GM18502 (cell line): ENCODE measurements around the gene SNRPF.

Experiments
- ATAC-seq: cut with Tn5 transposase; IDR thresholded peaks from one replicate; pipeline ENCODE4 v1.9.1; 2021; ENCODE audit warnings: mild to moderate bottlenecking; ENCODE audit not compliant: unreplicated experiment, poor library complexity

The SNRPF gene

DNA sequence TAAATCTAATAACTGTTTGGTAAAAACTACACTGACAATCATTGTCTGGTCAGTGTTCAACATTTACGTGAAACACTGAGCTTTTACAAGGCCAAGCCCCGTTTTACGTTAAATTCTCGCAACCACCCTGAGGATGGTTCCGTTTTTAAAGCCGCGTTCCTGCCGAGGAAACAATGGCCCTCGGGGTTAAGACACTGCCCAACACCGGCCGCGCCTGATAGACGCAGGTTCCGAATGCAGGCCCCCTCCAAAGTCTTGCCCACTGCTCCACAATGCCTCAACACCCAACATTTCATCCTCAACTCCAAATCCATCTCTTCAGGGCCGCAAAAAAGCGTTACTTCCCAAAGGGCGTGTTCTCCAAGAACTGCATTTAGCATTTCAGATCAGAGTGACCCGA, 953 bp upstream of the SNRPF start:
- no peak for ATAC-seq

DNA sequence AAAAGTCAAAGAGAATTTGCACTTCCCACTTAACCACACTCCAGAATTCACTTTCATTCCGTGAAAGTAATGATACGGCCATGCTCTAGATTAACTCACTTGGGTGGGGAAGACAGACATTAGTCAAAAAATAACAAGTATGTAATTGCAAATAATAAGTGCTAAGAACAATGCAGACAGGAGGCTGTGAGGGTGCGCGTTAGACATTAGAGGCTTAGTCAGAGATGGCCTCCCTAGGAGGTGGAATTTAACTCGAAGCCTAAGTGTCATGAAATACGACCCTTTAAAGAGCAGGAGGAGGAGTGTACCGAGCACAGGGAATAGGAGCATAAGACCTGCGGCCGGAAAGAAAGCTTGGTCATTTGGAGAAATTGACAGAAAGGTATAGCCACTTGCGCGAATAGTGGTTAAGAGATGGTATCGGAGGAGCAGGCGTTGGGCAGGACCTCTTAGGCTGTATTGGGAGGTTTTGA, 628 bp downstream of the SNRPF start:
- peak; percentile 31 for ATAC-seq

DNA sequence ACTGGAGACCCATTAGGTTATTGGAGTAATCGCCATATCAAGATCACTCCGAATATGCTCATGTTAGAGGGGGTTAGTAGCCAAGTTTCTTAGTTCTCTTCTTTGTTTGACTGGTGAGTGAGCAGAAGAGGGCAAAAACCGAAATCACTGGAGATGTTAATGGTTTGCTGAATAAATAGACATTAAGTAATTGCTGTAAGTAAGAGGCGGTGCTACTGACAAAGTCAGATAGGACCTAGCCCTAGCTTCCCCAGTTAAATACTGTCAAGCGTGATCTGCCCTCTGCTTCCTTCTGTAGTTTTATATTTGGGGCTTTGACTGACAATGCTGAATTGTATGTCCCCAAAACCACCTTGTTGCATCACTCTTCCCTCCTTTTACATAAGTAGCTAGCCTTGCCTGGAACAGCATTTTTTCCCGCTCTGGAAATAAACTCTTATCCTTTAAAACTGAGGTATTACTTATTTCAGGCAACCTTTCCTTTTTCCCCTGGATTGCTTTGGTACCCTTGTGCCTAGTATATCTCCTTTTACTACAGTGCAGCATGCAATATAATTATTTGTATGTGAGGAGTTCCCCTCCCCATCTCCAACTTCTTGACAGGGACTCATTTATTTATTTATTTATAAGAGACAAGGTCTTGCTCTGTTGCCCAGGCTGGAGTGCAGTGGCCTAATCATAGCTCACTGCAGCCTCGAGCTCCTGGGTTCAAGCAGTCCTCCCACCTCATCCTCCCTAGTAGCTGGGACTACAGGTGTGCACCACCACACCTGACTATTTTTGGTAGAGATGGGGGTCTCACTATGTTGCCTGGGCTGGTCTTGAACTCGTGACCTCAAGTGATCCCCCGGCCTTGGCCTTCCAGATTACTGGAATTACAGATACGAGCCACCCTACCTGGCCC, 1.4 kb downstream of the SNRPF start:
- no peak for ATAC-seq

- no peak for ATAC-seq
These were observed 3.3 kb downstream of the SNRPF start for GRCh38 chr12:95862038-95862437.

DNA sequence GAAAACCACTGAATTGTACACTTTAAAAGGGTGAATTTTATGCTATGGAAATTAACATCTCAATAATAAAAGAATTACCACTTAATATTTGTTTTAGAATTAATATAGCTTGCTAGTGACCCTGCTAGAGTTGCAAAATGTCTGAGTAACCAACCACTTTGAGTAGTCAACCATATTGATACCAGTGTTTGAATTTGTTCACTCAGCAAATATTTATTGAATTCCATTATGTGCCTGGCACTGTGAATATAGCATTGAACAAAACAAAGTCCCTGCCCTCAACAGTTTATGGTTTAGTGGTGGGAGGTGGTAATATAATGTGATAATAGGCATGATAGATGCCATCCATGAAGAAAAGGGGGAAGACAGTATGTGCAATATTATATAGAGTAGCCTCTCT, 4.6 kb downstream of the SNRPF start:
- no peak for ATAC-seq

- no peak for ATAC-seq
These were observed 12.1 kb downstream of the SNRPF start for GRCh38 chr12:95870897-95871296.

GRCh38 chr12:95874452-95874851, 15.7 kb downstream of the SNRPF start:
- no peak for ATAC-seq

- no peak for ATAC-seq
These were observed 18.9 kb downstream of the SNRPF start for GRCh38 chr12:95877622-95878021.

GRCh38 chr12:95880895-95881294, 22.1 kb downstream of the SNRPF start:
- ATAC-seq, result no peak

DNA sequence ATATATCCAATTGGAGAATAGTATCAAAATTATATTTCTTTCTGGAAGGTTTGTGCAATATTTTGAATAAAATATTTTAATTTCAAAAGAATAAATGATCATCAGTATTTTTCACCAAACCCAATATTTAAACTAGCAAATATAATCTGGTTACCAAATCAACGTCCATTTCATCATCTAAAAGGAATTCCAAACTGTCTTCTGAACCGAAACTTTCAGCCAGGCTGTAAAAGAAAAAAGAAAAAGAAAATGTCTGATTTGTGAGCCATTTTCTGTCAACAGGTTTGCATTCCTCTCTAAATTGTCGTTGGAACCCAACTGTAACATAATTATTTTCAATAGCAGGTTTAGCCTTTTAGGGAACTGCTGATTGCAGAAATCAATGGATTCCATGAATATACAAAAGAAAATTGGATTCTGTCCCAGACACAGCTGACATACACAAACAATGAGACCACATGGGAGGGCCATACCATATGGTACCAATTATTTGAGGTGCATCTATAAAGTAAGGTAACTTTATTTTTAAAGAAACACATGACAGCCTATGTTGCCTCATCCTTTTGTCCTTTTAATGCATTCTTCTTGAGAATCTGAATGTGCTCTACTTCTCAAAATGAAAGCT, 22.7 kb downstream of the SNRPF start:
- ATAC-seq, result no peak

GRCh38 chr12:95882080-95882479, 23.3 kb downstream of the SNRPF start:
- ATAC-seq, result no peak

DNA sequence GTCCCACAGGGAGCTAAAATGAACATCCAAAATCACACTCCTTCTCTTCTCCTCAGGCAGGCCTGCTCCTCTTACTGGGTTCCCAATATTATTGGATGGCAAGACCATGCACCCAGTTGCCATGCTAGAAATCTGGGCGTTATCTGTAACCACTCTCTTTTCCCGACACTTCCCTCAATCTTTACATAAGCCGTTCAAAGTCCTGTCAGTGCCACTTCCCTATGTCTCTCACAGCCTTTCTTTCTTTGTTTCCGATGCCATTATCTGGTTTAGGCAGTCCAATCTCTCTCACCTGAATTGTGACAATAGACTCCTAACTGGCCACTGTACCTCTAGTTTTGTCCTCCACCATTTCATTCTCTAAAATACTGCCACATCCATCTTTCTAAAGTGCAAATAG, 24.1 kb downstream of the SNRPF start:
- ATAC-seq, result no peak

DNA sequence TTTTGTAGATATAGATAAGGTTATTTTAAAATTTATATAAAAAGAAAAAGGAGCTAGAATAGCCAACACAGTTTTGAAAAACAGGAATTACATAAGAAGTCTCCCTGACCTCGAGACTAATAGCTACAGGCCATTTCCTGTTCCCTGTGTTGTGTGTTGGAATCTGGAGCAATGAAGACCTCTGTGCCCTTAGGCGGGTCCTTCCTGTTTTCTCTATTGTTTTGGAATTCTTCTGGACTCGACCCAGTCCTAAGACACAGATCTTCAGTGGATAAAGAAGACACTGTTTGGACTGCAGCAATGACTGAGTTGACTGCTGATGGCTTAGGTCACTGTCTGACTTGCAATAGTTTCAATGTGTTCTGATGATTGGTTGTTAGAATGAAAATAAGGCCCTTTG, 26.2 kb downstream of the SNRPF start:
- ATAC-seq, result no peak

DNA sequence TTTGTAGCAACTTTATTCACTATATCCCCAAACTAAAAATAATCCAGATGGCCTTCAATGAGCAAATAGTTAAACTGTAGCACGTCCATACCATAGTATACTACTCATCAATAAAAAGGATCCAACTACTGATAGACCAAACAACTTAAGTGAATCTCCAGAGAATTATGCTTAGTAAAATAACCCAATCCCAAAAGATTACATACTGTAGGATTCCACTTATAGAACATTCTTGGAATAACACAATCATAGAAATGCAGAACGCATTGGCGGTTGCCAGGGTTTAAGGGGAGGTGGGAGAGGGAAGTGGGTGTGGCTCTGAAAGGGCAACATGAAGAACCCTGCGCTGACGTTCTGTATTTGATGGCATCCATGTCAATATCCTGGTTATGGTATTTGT, 28.6 kb downstream of the SNRPF start:
- ATAC-seq, result no peak

- ATAC-seq, result no peak
These were observed 32.2 kb downstream of the SNRPF start for GRCh38 chr12:95890958-95891357.

- no peak for ATAC-seq
These were observed 38.1 kb downstream of the SNRPF start for GRCh38 chr12:95896846-95897245.

GRCh38 chr12:95898081-95898480, 39.3 kb downstream of the SNRPF start:
- ATAC-seq, result no peak

GRCh38 chr12:95908573-95908972, 49.8 kb downstream of the SNRPF start:
- ATAC-seq, result no peak

DNA sequence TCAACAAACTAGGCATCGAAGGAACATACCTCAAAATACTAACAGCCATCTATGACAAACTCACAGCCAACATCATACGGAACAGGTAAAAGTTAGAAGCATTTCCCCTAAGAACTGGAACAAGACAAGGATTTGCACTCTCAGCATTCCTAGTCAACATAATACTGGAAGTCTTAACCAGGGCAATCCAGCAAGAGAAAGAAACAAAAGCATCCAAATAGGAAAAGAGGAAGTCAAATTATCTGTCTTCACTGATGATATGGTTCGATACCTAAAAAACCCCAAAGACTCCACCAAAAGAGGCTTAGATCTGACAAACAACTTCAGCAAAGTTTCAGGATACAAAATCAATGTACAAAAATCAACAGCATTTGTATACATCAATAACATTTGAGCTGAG, 51.1 kb downstream of the SNRPF start:
- ATAC-seq, result no peak
